ENCODE measurements around the gene ANO5.
"Not testable (repeated sequence)": the region's sequence is repeated elsewhere in the genome, so short reads cannot be mapped to it uniquely, and the experiment has no call there.

ANO5 gene

GRCh38 chr11:22197139-22198005 lies 4.5 kb downstream of the ANO5 start:
- DNase-seq (ENCODE audit: low spot score): no peak
- no peak for FAIRE-seq

- no peak for FAIRE-seq
These were observed 6.4 kb downstream of the ANO5 start for GRCh38 chr11:22199243-22199642.

GRCh38 chr11:22203281-22203680 lies 10.4 kb downstream of the ANO5 start:
- FAIRE-seq: no peak
- no peak for DNase-seq (ENCODE audit: low spot score)

More at GRCh38 chr11:22199243-22199642, 6.4 kb downstream of the ANO5 start:
- no peak for DNase-seq (ENCODE audit: low spot score)

- DNase-seq (ENCODE audit: low spot score) (no peak), FAIRE-seq (no peak)
These were observed 14.3 kb downstream of the ANO5 start for GRCh38 chr11:22207162-22207561.

- FAIRE-seq: no peak
- no peak for DNase-seq (ENCODE audit: low spot score)
These were observed 15.4 kb downstream of the ANO5 start for GRCh38 chr11:22208151-22208858.

- no peak for FAIRE-seq
- no peak for DNase-seq (ENCODE audit: low spot score)
These were observed 24.1 kb downstream of the ANO5 start for GRCh38 chr11:22216940-22217339.

GRCh38 chr11:22221143-22221542 lies 28.3 kb downstream of the ANO5 start:
- no peak for DNase-seq (ENCODE audit: low spot score)
- FAIRE-seq: no peak

- FAIRE-seq (no peak), DNase-seq (ENCODE audit: low spot score) (no peak)
These were observed 32.3 kb downstream of the ANO5 start for GRCh38 chr11:22225190-22225589.

GRCh38 chr11:22234743-22235142 lies 41.9 kb downstream of the ANO5 start:
- FAIRE-seq (no peak), DNase-seq (ENCODE audit: low spot score) (no peak)

GRCh38 chr11:22244986-22245592 lies 52.2 kb downstream of the ANO5 start:
- no peak for DNase-seq (ENCODE audit: low spot score)
- no peak for FAIRE-seq

- FAIRE-seq (no peak), DNase-seq (ENCODE audit: low spot score) (no peak)
These were observed 54.1 kb downstream of the ANO5 start for GRCh38 chr11:22246992-22247391.

GRCh38 chr11:22249871-22250270 lies 57.0 kb downstream of the ANO5 start:
- FAIRE-seq: no peak
- no peak for DNase-seq (ENCODE audit: low spot score)

- FAIRE-seq: no peak
- DNase-seq (ENCODE audit: low spot score): no peak
These were observed 64.0 kb downstream of the ANO5 start for GRCh38 chr11:22256876-22257275.

- FAIRE-seq: no peak
- no peak for DNase-seq (ENCODE audit: low spot score)
These were observed 70.7 kb downstream of the ANO5 start for GRCh38 chr11:22263613-22264012.

- not testable (repeated sequence) for DNase-seq (ENCODE audit: low spot score)
These were observed 76.2 kb downstream of the ANO5 start for GRCh38 chr11:22268983-22269624.

GRCh38 chr11:22273781-22274180 lies 80.9 kb downstream of the ANO5 start:
- no peak for FAIRE-seq
- no peak for DNase-seq (ENCODE audit: low spot score)

More at GRCh38 chr11:22268983-22269624, 76.2 kb downstream of the ANO5 start:
- FAIRE-seq: not testable (repeated sequence)

GRCh38 chr11:22275600-22275999 lies 82.7 kb downstream of the ANO5 start:
- DNase-seq (ENCODE audit: low spot score) (no peak), FAIRE-seq (no peak)

- DNase-seq (ENCODE audit: low spot score) (no peak), FAIRE-seq (no peak)
These were observed 83.7 kb downstream of the ANO5 start for GRCh38 chr11:22276535-22276934.

- not testable (repeated sequence) for FAIRE-seq
These were observed 92.1 kb downstream of the ANO5 start for GRCh38 chr11:22284991-22285390.

GRCh38 chr11:22302368-22302767 lies 109.5 kb downstream of the ANO5 start:
- FAIRE-seq: no peak
- no peak for DNase-seq (ENCODE audit: low spot score)

More at GRCh38 chr11:22284991-22285390, 92.1 kb downstream of the ANO5 start:
- DNase-seq (ENCODE audit: low spot score): not testable (repeated sequence)

GRCh38 chr11:22304337-22304961 lies 111.6 kb downstream of the ANO5 start:
- peak; percentile 42 for FAIRE-seq
- DNase-seq (ENCODE audit: low spot score): peak; percentile 25

All from RCC 7860 (cell line).